Fibroblast of peridontal ligament (primary cell): ENCODE data around the gene CORO2B.

Source experiments
- DNase-seq: peaks from one replicate; pipeline ENCODE4 v3.0.0-alpha.2; 2010; ENCODE audit errors: extremely low read depth

The CORO2B gene

GRCh38 chr15:68554721-68555678 lies 23.8 kb upstream of the CORO2B start:
- no peak for DNase-seq

- DNase-seq, result no peak
These were observed 23.1 kb upstream of the CORO2B start for GRCh38 chr15:68555679-68556037.

GRCh38 chr15:68556139-68556990 lies 22.4 kb upstream of the CORO2B start:
- DNase-seq, result no peak

GRCh38 chr15:68557469-68558317 lies 21.1 kb upstream of the CORO2B start:
- no peak for DNase-seq

- no peak for DNase-seq
These were observed 20.2 kb upstream of the CORO2B start for GRCh38 chr15:68558318-68559305.

- DNase-seq, result peak; percentile 64
These were observed 19.2 kb upstream of the CORO2B start for GRCh38 chr15:68559345-68560310.

GRCh38 chr15:68560501-68561113 lies 18.2 kb upstream of the CORO2B start:
- no peak for DNase-seq

GRCh38 chr15:68561171-68561900 lies 17.5 kb upstream of the CORO2B start:
- no peak for DNase-seq

GRCh38 chr15:68561901-68562300 lies 16.9 kb upstream of the CORO2B start:
- DNase-seq, result no peak

GRCh38 chr15:68564173-68564572 lies 14.6 kb upstream of the CORO2B start:
- no peak for DNase-seq

- no peak for DNase-seq
These were observed 13.6 kb upstream of the CORO2B start for GRCh38 chr15:68565234-68565633.

- DNase-seq, result no peak
These were observed 13.1 kb upstream of the CORO2B start for GRCh38 chr15:68565726-68566125.

- no peak for DNase-seq
These were observed 12.3 kb upstream of the CORO2B start for GRCh38 chr15:68566377-68566954.

GRCh38 chr15:68567345-68567744 lies 11.4 kb upstream of the CORO2B start:
- DNase-seq, result no peak

GRCh38 chr15:68570974-68571373 lies 7.8 kb upstream of the CORO2B start:
- DNase-seq, result no peak

- DNase-seq, result no peak
These were observed 7.2 kb upstream of the CORO2B start for GRCh38 chr15:68571582-68571981.

GRCh38 chr15:68572309-68572708 lies 6.5 kb upstream of the CORO2B start:
- DNase-seq, result no peak

- DNase-seq, result no peak
These were observed 5.9 kb upstream of the CORO2B start for GRCh38 chr15:68572921-68573320.
